Left lung (tissue), 10 donors: Measurements from ENCODE around the gene LAIR1. TPM values are rescaled to one million over a fixed set of nuclear protein-coding genes. Genes with fewer than 3 reads are reported as not detected.
"Not testable (repeated sequence)": the region's sequence is repeated elsewhere in the genome, so short reads cannot be mapped to it uniquely, and the experiment has no call there.

ENCODE experiments used
- ATAC-seq: fragments of 200-7000 bp; cut with Tn5 transposase; one replicate; pipeline ENCODE4 v1.9.1; 2020; ENCODE audit warnings: moderate library complexity
- DNase-seq, 4 donors: peaks; one replicate each; pipeline ENCODE4 v3.0.0-alpha.2; 2013 to 2020
- H3K27ac ChIP-seq, 2 donors: fragments of 200-600 bp; sonication (generic) in 1 of 2; one replicate each; pipeline versions ENCODE4 v1.5.0 to v1.8.0; 2020 to 2021
- H3K27me3 ChIP-seq, 2 donors: fragments of 200-600 bp; sonication (generic) in 1 of 2; one replicate each; pipeline versions ENCODE4 v1.5.0 to v1.8.0; 2020 to 2021
- H3K36me3 ChIP-seq, 2 donors: fragments of 200-600 bp; sonication (generic) in 1 of 2; one replicate each; pipeline versions ENCODE4 v1.5.0 to v1.8.0; 2020 to 2021
- H3K4me1 ChIP-seq, 2 donors: fragments of 200-600 bp; one replicate each; pipeline ENCODE4 v1.8.0; 2021
- H3K4me3 ChIP-seq, 2 donors: fragments of 200-600 bp; sonication (generic) in 1 of 2; one replicate each; pipeline versions ENCODE4 v1.5.0 to v1.8.0; 2020 to 2021; ENCODE audit warnings: mild to moderate bottlenecking in 1 of 2
- H3K9me3 ChIP-seq, 2 donors: fragments of 200-600 bp; sonication (generic) in 1 of 2; one replicate each; pipeline versions ENCODE4 v1.5.0 to v1.8.0; 2020 to 2021
- CTCF ChIP-seq, 2 donors: fragments of 200-600 bp; sonication (generic) in 1 of 2; IDR thresholded peaks; one replicate each; pipeline versions ENCODE4 v1.5.0 to v1.8.0; 2021; ENCODE audit warnings: antibody characterized with exemption in 2 of 2
- intact Hi-C, 2 donors: fragments of 100-400 bp; cut with DNase I; formaldehyde crosslinking; loops; one replicate each; pipeline versions ENCODE4 v1.11.2 to v1.14.2; 2022
- polyA plus RNA-seq, 6 donors: library from polyadenylated mRNA; unstranded; fragments of 120-200 nt; gene quantifications; one replicate each; pipeline ENCODE4 v1.2.1, GENCODE V29; 2013; ENCODE audit not compliant: insufficient read length in 6 of 6
- total RNA-seq, 2 donors: library from RNA; stranded (reverse); fragmentation: NEBNext Ultra II Directional; extraction: Animal tissue kit (Norgen Biotek cat#: 25700); gene quantifications; one replicate each; pipeline ENCODE4 v1.2.1, GENCODE V29; 2021
- donor health status: DM: no; HTN: yes; CAD: no.
- donor health status: DM: no; HTN: no; CAD: no.

LAIR1 gene
- total and polyA plus RNA-seq, 8 donors: 5.0 to 172 (median 7.5) TPM

GRCh38 chr19:54322934-54323333, 41.8 kb downstream of the LAIR1 start:
- not testable (repeated sequence) for H3K27ac ChIP-seq, H3K9me3 ChIP-seq, H3K4me3 ChIP-seq, ATAC-seq, H3K36me3 ChIP-seq
- H3K4me1 ChIP-seq: peaks cover 0 to 22% of the 10 kb centered on the region in 2 donors
- peak in 1 of 4 donors; percentile 82 for DNase-seq
- intact Hi-C loops: loop anchor here in 1 of 2 donors (10.0 kb wide), 1 partner anchor 72 kb away; no protein-coding TSS in a partner anchor
- peak in 1 of 2 donors; percentile 26 for TF ChIP-seq CTCF (IDR thresholded peaks at IDR 0.05)
- H3K27me3 ChIP-seq: peaks cover 4 to 34% of the 10 kb centered on the region in 2 donors

GRCh38 chr19:54322295-54322694, 42.4 kb downstream of the LAIR1 start:
- H3K9me3 ChIP-seq, H3K36me3 ChIP-seq, ATAC-seq, H3K4me3 ChIP-seq, H3K27ac ChIP-seq, DNase-seq: not testable (repeated sequence)
- intact Hi-C loops: loop anchor here in 1 of 2 donors (10.0 kb wide), 1 partner anchor 73 kb away; no protein-coding TSS in a partner anchor
- peaks cover 0 to 28% of the 10 kb centered on the region in 2 donors for H3K4me1 ChIP-seq
- H3K27me3 ChIP-seq: peaks cover 4 to 41% of the 10 kb centered on the region in 2 donors

- intact Hi-C loops: loop anchor here in 1 of 2 donors (10.0 kb wide), 1 partner anchor 75 kb away; no protein-coding TSS in a partner anchor
- no peak for TF ChIP-seq CTCF (IDR thresholded peaks at IDR 0.05)
- DNase-seq: no peak
- no peak for ATAC-seq
- Histone ChIP-seq H3K4me3 (no peak overlapping the region), H3K9me3 (no peaks in the 10 kb centered on the region), H3K4me1 (peaks cover 0 to 45% of the 10 kb centered on the region in 2 donors), H3K27me3 (peaks cover 4 to 58% of the 10 kb centered on the region in 2 donors), H3K36me3 (no peaks in the 10 kb centered on the region), H3K27ac (peak overlapping the region in 1 of 2 donors; percentile 92)
Measured at GRCh38 chr19:54319892-54320670, 44.6 kb downstream of the LAIR1 start.

- Histone ChIP-seq H3K9me3 (no peaks in the 10 kb centered on the region), H3K4me1 (peaks cover 0 to 45% of the 10 kb centered on the region in 2 donors), H3K36me3 (no peaks in the 10 kb centered on the region), H3K27ac (peak overlapping the region in 1 of 2 donors; percentile 92), H3K27me3 (peaks cover 1 to 58% of the 10 kb centered on the region in 2 donors), H3K4me3 (no peak overlapping the region)
- no peak for TF ChIP-seq CTCF (IDR thresholded peaks at IDR 0.05)
- no peak for DNase-seq
- peak; percentile 17 for ATAC-seq
- intact Hi-C loops: no loop called here
Measured at GRCh38 chr19:54319049-54319448, 45.7 kb downstream of the LAIR1 start.

GRCh38 chr19:54317965-54318240, 46.8 kb downstream of the LAIR1 start:
- DNase-seq (no peak), ATAC-seq (no peak)
- Histone ChIP-seq H3K4me3 (no peak overlapping the region), H3K9me3 (no peaks in the 10 kb centered on the region), H3K27ac (peak overlapping the region in 1 of 2 donors; percentile 92), H3K4me1 (peaks cover 0 to 56% of the 10 kb centered on the region in 2 donors), H3K27me3 (peaks cover 0 to 62% of the 10 kb centered on the region in 2 donors), H3K36me3 (no peaks in the 10 kb centered on the region)
- intact Hi-C loops: no loop called here
- no peak for TF ChIP-seq CTCF (IDR thresholded peaks at IDR 0.05)
